Esophagus muscularis mucosa (tissue), 4 donors: ENCODE measurements around the gene PCED1B. TPM values are rescaled to one million over a fixed set of nuclear protein-coding genes. Genes with fewer than 3 reads are reported as not detected.
"Not testable (repeated sequence)": the region's sequence is repeated elsewhere in the genome, so short reads cannot be mapped to it uniquely, and the experiment has no call there.

Source experiments
- DNase-seq: peaks from one replicate; pipeline ENCODE4 v3.0.0-alpha.2; 2017; ENCODE audit errors: extremely low spot score
- H3K27ac ChIP-seq, 4 donors: fragments of 200-600 bp; sonication (generic); replicated peaks in 1 of 4; 1 replicate in 3 of 4; 2 replicates in 1 of 4; pipeline ENCODE4 v1.5.1; 2016 to 2019; ENCODE audit warnings: mild to moderate bottlenecking in 1 of 4
- H3K27me3 ChIP-seq, 4 donors: fragments of 200-600 bp; sonication (generic); one replicate each; pipeline versions ENCODE4 v1.5.1 to v1.6.0; 2016 to 2019
- H3K36me3 ChIP-seq, 4 donors: fragments of 200-600 bp; sonication (generic); one replicate each; pipeline ENCODE4 v1.5.1; 2016 to 2019
- H3K4me1 ChIP-seq, 4 donors: fragments of 200-600 bp; sonication (generic); one replicate each; pipeline ENCODE4 v1.5.1; 2016 to 2019
- H3K4me3 ChIP-seq, 4 donors: fragments of 200-600 bp; sonication (generic); 1 replicate in 2 of 4; 2 replicates in 2 of 4; pipeline ENCODE4 v1.5.1; 2016 to 2019; ENCODE audit warnings: mild to moderate bottlenecking in 4 of 4, moderate library complexity in 1 of 4
- H3K9me3 ChIP-seq, 4 donors: fragments of 200-600 bp; sonication (generic); 1 replicate in 3 of 4; 2 replicates in 1 of 4; pipeline ENCODE4 v1.5.1; 2016 to 2019
- CTCF ChIP-seq, 3 experiments: fragments of 200-600 bp in 2 of 3; fragments of 450-650 bp in 1 of 3; sonication (generic) in 2 of 3; IDR thresholded peaks; one replicate each; pipeline ENCODE4 v1.5.1; 2017 to 2019; ENCODE audit warnings: antibody characterized with exemption in 3 of 3, mild to moderate bottlenecking in 2 of 3, moderate library complexity in 1 of 3
- EP300 ChIP-seq: sonication (generic); formaldehyde crosslinking; IDR thresholded peaks from one replicate; pipeline ENCODE4 v1.6.1; 2017; ENCODE audit warnings: antibody characterized with exemption
- POLR2A ChIP-seq: fragments of 450-650 bp; IDR thresholded peaks from one replicate; pipeline ENCODE4 v1.6.1; 2017; ENCODE audit warnings: antibody characterized with exemption, moderate library complexity, mild to moderate bottlenecking, low read depth
- POLR2AphosphoS5 ChIP-seq, 2 donors: sonication (generic); formaldehyde crosslinking; IDR thresholded peaks; one replicate each; pipeline ENCODE4 v1.6.1; 2017; ENCODE audit warnings: antibody characterized with exemption in 2 of 2
- WGBS: methylation state at CpG from one replicate; pipeline ENCODE4 v1.1.5; 2018; 5-methylcytosine and 5-hydroxymethylcytosine counted together
- intact Hi-C: fragments of 100-400 bp; cut with DNase I; formaldehyde crosslinking; loops from one replicate; pipeline ENCODE4 v1.15.1; 2023
- total RNA-seq, 4 donors: library from RNA; depleted of rRNA; stranded (reverse); fragments of >200 nt; gene quantifications; one replicate each; pipeline versions ENCODE4 v1.1.0 to v1.2.1, GENCODE V29; 2016

The PCED1B gene
- total RNA-seq, 4 donors from 2014 or later = 0.92 to 2.1 (median 1.1) TPM

- 86% methylated on average over 7 of the region's 7 CpGs for WGBS
- no peaks in the 10 kb centered on the region for H3K36me3 ChIP-seq
- H3K27me3 ChIP-seq = no peaks in the 10 kb centered on the region
- no peaks in the 10 kb centered on the region for H3K4me1 ChIP-seq
- H3K4me3 ChIP-seq = peak overlapping the region in 1 of 4 donors; percentile 26
- no peak for TF ChIP-seq POLR2AphosphoS5 (IDR thresholded peaks at IDR 0.05)
- no peak for TF ChIP-seq EP300
- TF ChIP-seq CTCF (IDR thresholded peaks at IDR 0.05) = no peak
- no peak for TF ChIP-seq POLR2A
- H3K27ac ChIP-seq = no peak overlapping the region
- no peaks in the 10 kb centered on the region for H3K9me3 ChIP-seq
- intact Hi-C loops = no loop called here
- DNase-seq = no peak
Observed at GRCh38 chr12:47214771-47215170, 135.3 kb downstream of the PCED1B start.

- no peaks in the 10 kb centered on the region for H3K27me3 ChIP-seq
- intact Hi-C loops = no loop called here
- WGBS = 71% methylated on average over 8 of the region's 8 CpGs
- H3K9me3 ChIP-seq = no peaks in the 10 kb centered on the region
- no peak for TF ChIP-seq CTCF (IDR thresholded peaks at IDR 0.05)
- TF ChIP-seq POLR2AphosphoS5 (IDR thresholded peaks at IDR 0.05) = peak in 1 of 2 donors; percentile 5
- peak overlapping the region in 1 of 4 donors; percentile 26 for H3K4me3 ChIP-seq
- no peaks in the 10 kb centered on the region for H3K36me3 ChIP-seq
- H3K27ac ChIP-seq = peak overlapping the region in 2 of 4 donors; percentile 38 to 40
- H3K4me1 ChIP-seq = no peaks in the 10 kb centered on the region
- DNase-seq = no peak
Observed at GRCh38 chr12:47216150-47216677, 136.8 kb downstream of the PCED1B start.

GRCh38 chr12:47217595-47217869 is 138.1 kb downstream of the PCED1B start:
- peak overlapping the region in 1 of 4 donors; percentile 20 for H3K4me3 ChIP-seq
- 96% methylated on average over 8 of the region's 8 CpGs for WGBS
- H3K4me1 ChIP-seq, H3K36me3 ChIP-seq, H3K27me3 ChIP-seq, H3K27ac ChIP-seq, DNase-seq, H3K9me3 ChIP-seq, intact Hi-C loops: not testable (repeated sequence)

- 93% methylated on average over 8 of the region's 8 CpGs for WGBS
- intact Hi-C loops = no loop called here
- Histone ChIP-seq H3K4me3 (peak overlapping the region in 1 of 4 donors; percentile 20), H3K36me3 (no peaks in the 10 kb centered on the region), H3K4me1 (peaks cover 0 to 7% (median 2%) of the 10 kb centered on the region in 4 donors), H3K27me3 (no peaks in the 10 kb centered on the region), H3K27ac (no peak overlapping the region), H3K9me3 (no peaks in the 10 kb centered on the region)
- TF ChIP-seq CTCF (IDR thresholded peaks at IDR 0.05) (no peak), POLR2AphosphoS5 (IDR thresholded peaks at IDR 0.05) (no peak), EP300 (no peak), POLR2A (no peak)
- no peak for DNase-seq
Observed at GRCh38 chr12:47218191-47218654, 138.8 kb downstream of the PCED1B start.

GRCh38 chr12:47219243-47219642 is 139.8 kb downstream of the PCED1B start:
- H3K27ac ChIP-seq = no peak overlapping the region
- 58% methylated on average over 3 of the region's 3 CpGs for WGBS
- no peak overlapping the region for H3K4me3 ChIP-seq
- no peaks in the 10 kb centered on the region for H3K36me3 ChIP-seq
- no peaks in the 10 kb centered on the region for H3K27me3 ChIP-seq
- TF ChIP-seq CTCF (IDR thresholded peaks at IDR 0.05) (no peak), POLR2AphosphoS5 (IDR thresholded peaks at IDR 0.05) (no peak), POLR2A (no peak), EP300 (no peak)
- DNase-seq = no peak
- intact Hi-C loops = no loop called here
- H3K4me1 ChIP-seq = peaks cover 0 to 16% (median 6%) of the 10 kb centered on the region in 4 donors
- no peaks in the 10 kb centered on the region for H3K9me3 ChIP-seq
